ENCODE data around the gene GBX2. TPM values are rescaled to one million over a fixed set of nuclear protein-coding genes. Genes with fewer than 3 reads are reported as not detected.

Gene GBX2
- total RNA-seq, 1 experiment from 2014 or later = 5.9 TPM

DNA sequence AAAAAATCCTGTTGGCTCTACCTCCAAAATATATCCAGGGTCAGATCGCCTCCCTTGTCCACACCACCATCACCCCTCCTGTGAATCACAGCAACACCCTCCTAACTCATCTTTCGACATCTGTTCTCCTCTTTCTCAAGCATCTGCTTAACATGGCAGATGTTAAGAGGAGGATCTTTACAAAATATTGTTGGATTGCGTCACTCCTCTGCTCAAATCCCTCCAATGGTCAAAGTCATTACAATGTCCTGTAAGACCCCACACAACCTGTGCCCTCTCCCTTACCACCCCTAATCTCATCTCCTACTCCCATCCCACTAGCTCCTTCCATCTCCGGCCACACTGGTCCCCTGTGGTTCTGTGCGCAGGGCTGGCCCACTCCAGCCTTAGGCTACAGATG lies 36.8 kb upstream of the GBX2 start:
- POLR2A ChIA-PET = no interaction called here
- H2AFZ ChIP-seq (ENCODE audit: low read depth, low read length, poor library complexity, severe bottlenecking) = no peak overlapping the region

More for the DNA sequence above, 36.8 kb upstream of the GBX2 start:
- TF ChIP-seq, protein P1, sequence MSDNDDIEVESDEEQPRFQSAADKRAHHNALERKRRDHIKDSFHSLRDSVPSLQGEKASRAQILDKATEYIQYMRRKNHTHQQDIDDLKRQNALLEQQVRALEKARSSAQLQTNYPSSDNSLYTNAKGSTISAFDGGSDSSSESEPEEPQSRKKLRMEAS (IDR thresholded peaks at IDR 0.05) = no peak
- no peak for TF ChIP-seq CEBPB (IDR thresholded peaks at IDR 0.05; ENCODE audit: low read depth)
- no peak for TF ChIP-seq TCF7L2 (IDR thresholded peaks at IDR 0.05; ENCODE audit: borderline replicate concordance, extremely low read depth, insufficient read depth, insufficient read length)
- no peak for TF ChIP-seq ZFX (IDR thresholded peaks at IDR 0.05)
- TF ChIP-seq, protein P2, sequence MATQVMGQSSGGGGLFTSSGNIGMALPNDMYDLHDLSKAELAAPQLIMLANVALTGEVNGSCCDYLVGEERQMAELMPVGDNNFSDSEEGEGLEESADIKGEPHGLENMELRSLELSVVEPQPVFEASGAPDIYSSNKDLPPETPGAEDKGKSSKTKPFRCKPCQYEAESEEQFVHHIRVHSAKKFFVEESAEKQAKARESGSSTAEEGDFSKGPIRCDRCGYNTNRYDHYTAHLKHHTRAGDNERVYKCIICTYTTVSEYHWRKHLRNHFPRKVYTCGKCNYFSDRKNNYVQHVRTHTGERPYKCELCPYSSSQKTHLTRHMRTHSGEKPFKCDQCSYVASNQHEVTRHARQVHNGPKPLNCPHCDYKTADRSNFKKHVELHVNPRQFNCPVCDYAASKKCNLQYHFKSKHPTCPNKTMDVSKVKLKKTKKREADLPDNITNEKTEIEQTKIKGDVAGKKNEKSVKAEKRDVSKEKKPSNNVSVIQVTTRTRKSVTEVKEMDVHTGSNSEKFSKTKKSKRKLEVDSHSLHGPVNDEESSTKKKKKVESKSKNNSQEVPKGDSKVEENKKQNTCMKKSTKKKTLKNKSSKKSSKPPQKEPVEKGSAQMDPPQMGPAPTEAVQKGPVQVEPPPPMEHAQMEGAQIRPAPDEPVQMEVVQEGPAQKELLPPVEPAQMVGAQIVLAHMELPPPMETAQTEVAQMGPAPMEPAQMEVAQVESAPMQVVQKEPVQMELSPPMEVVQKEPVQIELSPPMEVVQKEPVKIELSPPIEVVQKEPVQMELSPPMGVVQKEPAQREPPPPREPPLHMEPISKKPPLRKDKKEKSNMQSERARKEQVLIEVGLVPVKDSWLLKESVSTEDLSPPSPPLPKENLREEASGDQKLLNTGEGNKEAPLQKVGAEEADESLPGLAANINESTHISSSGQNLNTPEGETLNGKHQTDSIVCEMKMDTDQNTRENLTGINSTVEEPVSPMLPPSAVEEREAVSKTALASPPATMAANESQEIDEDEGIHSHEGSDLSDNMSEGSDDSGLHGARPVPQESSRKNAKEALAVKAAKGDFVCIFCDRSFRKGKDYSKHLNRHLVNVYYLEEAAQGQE (IDR thresholded peaks at IDR 0.05; ENCODE audit: low read depth) = no peak
- no peak for TF ChIP-seq EZH2phosphoT487 (IDR thresholded peaks at IDR 0.05; ENCODE audit: borderline replicate concordance)
- TF ChIP-seq CBX3 (IDR thresholded peaks at IDR 0.05; ENCODE audit: low read depth) = no peak
- Histone ChIP-seq H3K36me3 (ENCODE audit: control insufficient read depth in 1 of 2, insufficient read depth in 2 of 2, low read length in 2 of 2) (no peaks in the 10 kb centered on the region), H3K9ac (ENCODE audit: low read length) (no peak overlapping the region), H3K27me3 (ENCODE audit: insufficient read depth, low read length) (no peaks in the 10 kb centered on the region), H3K9me2 (ENCODE audit: insufficient read depth) (no peaks in the 10 kb centered on the region), H3K79me2 (ENCODE audit: insufficient read depth, low read length) (no peaks in the 10 kb centered on the region), H4K20me1 (ENCODE audit: insufficient read depth) (no peaks in the 10 kb centered on the region), H3K4me3 (replicated peaks in 1 of 2; ENCODE audit: low read depth in 1 of 2, low read length in 2 of 2) (no peak overlapping the region), H3K4me1 (ENCODE audit: control insufficient read depth in 1 of 2, insufficient read depth in 2 of 2, low read length in 2 of 2) (no peaks in the 10 kb centered on the region), H3K4me2 (ENCODE audit: low read length) (no peak overlapping the region), H3K9me3 (ENCODE audit: control insufficient read depth in 1 of 2, insufficient read depth in 1 of 2, low read depth in 1 of 2, low read length in 2 of 2) (no peaks in the 10 kb centered on the region), H3K27ac (ENCODE audit: low read depth, low read length) (no peak overlapping the region)
- CTCF ChIA-PET = no interaction called here
- RAD21 ChIA-PET (ENCODE audit: low non-redundant PET in 1 of 2, low total read pairs in 2 of 2, uncharacterized antibody in 2 of 2, unreplicated experiment in 2 of 2) = no interaction called here
- ATAC-seq (no peak), DNase-seq (ENCODE audit: low read depth, low spot score) (no peak)
- intact Hi-C loops (cut with micrococcal nuclease) = no loop called here
- BruUV-seq (replicated peaks) = no TSS peak
